SK-N-SH treated with all-trans-retinoic acid at 6 μM for 48 hours (cell line): ENCODE results near the gene FPR2.

ENCODE experiments used
- ATAC-seq: fragments of 200-7000 bp; cut with Tn5 transposase; 3 replicates; pipeline ENCODE4 v1.9.1; 2020; ENCODE audit warnings: mild to moderate bottlenecking, moderate library complexity
- CREB5 ChIP-seq: fragments of 250-450 bp; sonication (Bioruptor Pico); IDR thresholded peaks from 2 replicates; pipeline ENCODE4 v1.5.1; 2020; ENCODE audit warnings: low read depth, mild to moderate bottlenecking, moderate library complexity
- CSDC2 ChIP-seq: fragments of 250-450 bp; sonication (Bioruptor Pico); IDR thresholded peaks from 2 replicates; pipeline ENCODE4 v1.5.0; 2020; ENCODE audit warnings: mild to moderate bottlenecking, moderate library complexity
- CSRNP3 ChIP-seq: fragments of 250-450 bp; sonication (Bioruptor Pico); IDR thresholded peaks from 2 replicates; pipeline ENCODE4 v1.5.1; 2021; ENCODE audit warnings: mild to moderate bottlenecking, moderate library complexity
- ESRRG ChIP-seq: fragments of 250-450 bp; sonication (Bioruptor Pico); IDR thresholded peaks from 2 replicates; pipeline ENCODE4 v1.6.1; 2021; ENCODE audit warnings: mild to moderate bottlenecking
- OSR1 ChIP-seq: fragments of 250-450 bp; sonication (Bioruptor Pico); IDR thresholded peaks from 2 replicates; pipeline ENCODE4 v1.8.0; 2022; ENCODE audit warnings: moderate library complexity, mild to moderate bottlenecking, inconsistent platforms
- PATZ1 ChIP-seq: fragments of 250-450 bp; sonication (Bioruptor Pico); IDR thresholded peaks from 2 replicates; pipeline ENCODE4 v1.8.0; 2020; ENCODE audit warnings: mild to moderate bottlenecking, moderate library complexity, borderline replicate concordance
- POU6F1 ChIP-seq: fragments of 250-450 bp; sonication (Bioruptor Pico); IDR thresholded peaks from 2 replicates; pipeline ENCODE4 v1.8.0; 2021; ENCODE audit warnings: low read depth, mild to moderate bottlenecking, moderate library complexity, borderline replicate concordance
- PPARA ChIP-seq: fragments of 250-450 bp; sonication (Bioruptor Pico); IDR thresholded peaks from 2 replicates; pipeline ENCODE4 v1.5.0; 2020; ENCODE audit warnings: mild to moderate bottlenecking, borderline replicate concordance
- SNAI2 ChIP-seq: fragments of 250-450 bp; sonication (Bioruptor Pico); IDR thresholded peaks from 2 replicates; pipeline ENCODE4 v1.5.0; 2020; ENCODE audit warnings: mild to moderate bottlenecking, moderate library complexity
- TCF4 ChIP-seq: fragments of 250-450 bp; sonication (Bioruptor Pico); IDR thresholded peaks from 2 replicates; pipeline ENCODE4 v1.8.0; 2021; ENCODE audit warnings: mild to moderate bottlenecking, moderate library complexity, borderline replicate concordance
- TOX ChIP-seq: fragments of 250-450 bp; sonication (Bioruptor Pico); IDR thresholded peaks from 2 replicates; pipeline ENCODE4 v1.8.0; 2021; ENCODE audit warnings: mild to moderate bottlenecking, moderate library complexity, borderline replicate concordance
- TSHZ2 ChIP-seq: fragments of 250-450 bp; sonication (Bioruptor Pico); IDR thresholded peaks from 2 replicates; pipeline ENCODE4 v1.5.0; 2020; ENCODE audit warnings: mild to moderate bottlenecking, moderate library complexity
- ZC3H10 ChIP-seq: fragments of 250-450 bp; sonication (Bioruptor Pico); IDR thresholded peaks from 2 replicates; pipeline ENCODE4 v1.5.1; 2021; ENCODE audit warnings: mild to moderate bottlenecking, moderate library complexity
- ZFP30 ChIP-seq: fragments of 450-650 bp; formaldehyde crosslinking; IDR thresholded peaks from 2 replicates; pipeline ENCODE4 v1.5.0; 2022; ENCODE audit warnings: mild to moderate bottlenecking, moderate library complexity
- ZNF565 ChIP-seq: fragments of 450-650 bp; formaldehyde crosslinking; conservative IDR thresholded peaks from 2 replicates; pipeline ENCODE4 v1.5.0; 2020; ENCODE audit warnings: low read depth, mild to moderate bottlenecking, moderate library complexity
- ZNF70 ChIP-seq: fragments of 450-650 bp; formaldehyde crosslinking; IDR thresholded peaks from 2 replicates; pipeline ENCODE4 v1.5.0; 2020; ENCODE audit warnings: mild to moderate bottlenecking, moderate library complexity
- ZNF8 ChIP-seq: fragments of 450-650 bp; formaldehyde crosslinking; IDR thresholded peaks from 2 replicates; pipeline ENCODE4 v1.5.0; 2020; ENCODE audit warnings: mild to moderate bottlenecking, moderate library complexity

Gene FPR2

GRCh38 chr19:51765086-51765485 lies 4.1 kb downstream of the FPR2 start:
- no peak for ATAC-seq
- TF ChIP-seq PATZ1 (CRISPR knock-in tag) (no peak), POU6F1 (CRISPR knock-in tag) (no peak), SNAI2 (CRISPR knock-in tag) (no peak), CREB5 (CRISPR knock-in tag) (no peak), CSRNP3 (CRISPR knock-in tag) (no peak), OSR1 (CRISPR knock-in tag) (no peak), ZNF70 (no peak), ZC3H10 (CRISPR knock-in tag) (no peak), ZNF8 (CRISPR knock-in tag) (no peak), TOX (CRISPR knock-in tag) (no peak)

- no peak for ATAC-seq
- no peak for TF ChIP-seq OSR1 (CRISPR knock-in tag)
- TF ChIP-seq ZC3H10 (CRISPR knock-in tag): no peak
- TF ChIP-seq ESRRG (CRISPR knock-in tag): no peak
- TF ChIP-seq TOX (CRISPR knock-in tag): no peak
- no peak for TF ChIP-seq TCF4
- TF ChIP-seq PATZ1 (CRISPR knock-in tag): no peak
- TF ChIP-seq CSDC2 (CRISPR knock-in tag): no peak
- no peak for TF ChIP-seq SNAI2 (CRISPR knock-in tag)
- TF ChIP-seq POU6F1 (CRISPR knock-in tag): no peak
- TF ChIP-seq ZNF8 (CRISPR knock-in tag): no peak
Measured at GRCh38 chr19:51766461-51766860, 5.5 kb downstream of the FPR2 start.

- no peak for ATAC-seq
- TF ChIP-seq ZFP30 (CRISPR knock-in tag) (no peak), CSDC2 (CRISPR knock-in tag) (no peak), POU6F1 (CRISPR knock-in tag) (no peak), SNAI2 (CRISPR knock-in tag) (no peak), PPARA (CRISPR knock-in tag) (no peak), ZNF565 (CRISPR knock-in tag) (no peak), ZNF8 (CRISPR knock-in tag) (no peak), ZC3H10 (CRISPR knock-in tag) (no peak), PATZ1 (CRISPR knock-in tag) (no peak), TSHZ2 (CRISPR knock-in tag) (no peak)
Measured at GRCh38 chr19:51771376-51772130, 10.6 kb downstream of the FPR2 start.
